Skeletal muscle satellite cell (primary cell): ENCODE results near the gene CREB3L1.

Experiments
- H3K27me3 ChIP-seq: 2 replicates; pipeline ENCODE4 v1.7.0; 2013; ENCODE audit warnings: low read length; ENCODE audit not compliant: control insufficient read depth, insufficient read depth
- H3K36me3 ChIP-seq: 2 replicates; pipeline ENCODE4 v1.7.0; 2013; ENCODE audit warnings: mild to moderate bottlenecking, control low read depth, low read length; ENCODE audit not compliant: insufficient read depth
- H3K4me1 ChIP-seq: 2 replicates; pipeline ENCODE4 v1.7.0; 2013; ENCODE audit warnings: low read length; ENCODE audit not compliant: control insufficient read depth, insufficient read depth
- H3K4me2 ChIP-seq: 2 replicates; pipeline ENCODE4 v1.7.0; 2013; ENCODE audit warnings: mild to moderate bottlenecking, low read length
- H3K4me3 ChIP-seq: 2 replicates; pipeline ENCODE4 v1.7.0; 2013; ENCODE audit warnings: low read length
- H3K9ac ChIP-seq: 2 replicates; pipeline ENCODE4 v1.7.0; 2013; ENCODE audit warnings: mild to moderate bottlenecking, low read depth, low read length, moderate library complexity
- H3K9me3 ChIP-seq: replicated peaks from 2 replicates; pipeline ENCODE4 v1.7.0; 2013; ENCODE audit warnings: mild to moderate bottlenecking, control low read depth, low read length

CREB3L1 gene

DNA sequence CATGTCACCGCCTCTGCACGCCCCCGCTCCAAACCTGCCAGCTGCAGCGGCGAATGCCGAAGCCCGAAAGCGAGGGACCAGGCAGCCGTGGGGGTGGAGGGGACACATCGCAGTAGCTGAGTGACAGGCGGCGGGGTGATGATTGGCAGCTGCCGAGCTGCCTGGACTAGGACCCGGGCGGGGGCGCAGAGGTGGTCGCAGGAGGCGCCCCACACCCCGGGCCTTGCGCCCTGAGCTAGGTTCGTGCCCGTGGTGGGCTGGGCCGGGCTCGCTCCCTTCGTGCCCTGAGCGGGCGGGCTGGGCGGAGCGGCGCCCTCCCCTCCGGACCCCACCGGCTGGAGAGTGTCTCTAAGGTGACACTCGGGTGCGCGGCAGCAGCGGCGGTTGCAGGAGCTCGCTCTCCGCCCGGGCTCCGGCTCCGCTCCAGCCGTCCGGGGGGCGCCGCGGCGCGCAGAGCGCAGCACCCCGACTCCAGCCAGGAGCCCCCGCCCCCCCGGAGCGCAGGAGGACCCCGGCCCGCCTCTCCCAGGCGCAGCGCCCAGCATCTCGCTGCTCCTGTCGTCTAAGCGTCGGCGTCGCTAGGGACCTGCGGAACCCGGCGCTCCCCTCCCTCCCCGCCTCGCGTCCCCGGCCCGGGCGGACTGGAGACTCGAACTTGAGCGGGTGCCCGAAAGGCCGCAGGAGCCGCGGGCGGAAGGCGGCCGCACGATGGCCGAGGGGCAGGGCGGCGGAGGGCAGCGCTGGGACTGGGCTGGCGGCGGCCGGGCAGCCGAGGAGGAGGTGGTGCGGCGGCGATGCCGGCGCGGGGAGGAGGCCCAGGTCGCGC, 55.3 kb downstream of the CREB3L1 start:
- Histone ChIP-seq H3K27me3 (peaks cover 53% of the 10 kb centered on the region), H3K4me3 (peak overlapping the region; percentile 59), H3K4me1 (peaks cover 12% of the 10 kb centered on the region), H3K9ac (no peak overlapping the region), H3K9me3 (no peaks in the 10 kb centered on the region), H3K36me3 (no peaks in the 10 kb centered on the region), H3K4me2 (peak overlapping the region; percentile 77)

DNA sequence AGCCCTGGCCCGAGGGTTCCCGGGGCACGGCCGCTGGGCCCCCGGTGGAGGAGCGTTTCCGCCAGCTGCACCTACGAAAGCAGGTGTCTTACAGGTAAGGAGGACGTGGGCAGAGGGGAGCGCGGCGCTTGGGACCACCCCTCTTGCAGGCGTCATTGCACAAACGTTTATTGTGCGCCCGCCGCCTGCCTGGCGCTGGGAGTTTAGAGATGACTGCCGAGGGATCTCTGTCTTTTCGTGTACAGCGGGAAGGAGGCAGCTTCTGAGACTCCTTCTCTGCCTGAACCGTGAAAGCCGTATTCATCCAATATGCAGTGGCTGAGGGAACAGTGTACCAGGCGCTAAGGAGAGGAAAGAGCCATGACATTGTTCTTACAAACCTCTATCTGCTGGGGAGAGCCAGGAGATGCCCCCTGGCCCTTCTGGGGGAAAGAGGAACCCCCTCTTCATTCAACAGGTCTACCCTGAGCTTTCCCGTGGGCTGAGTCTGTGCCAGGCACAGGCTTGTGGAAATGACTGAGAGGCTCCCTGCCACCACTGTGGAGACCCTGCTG, 56.0 kb downstream of the CREB3L1 start:
- Histone ChIP-seq H3K4me1 (peaks cover 12% of the 10 kb centered on the region), H3K36me3 (no peaks in the 10 kb centered on the region), H3K4me2 (peak overlapping the region; percentile 77), H3K9ac (no peak overlapping the region), H3K27me3 (peaks cover 51% of the 10 kb centered on the region), H3K4me3 (peak overlapping the region; percentile 59), H3K9me3 (no peaks in the 10 kb centered on the region)

- H3K27me3 ChIP-seq = peaks cover 53% of the 10 kb centered on the region
- no peak overlapping the region for H3K4me3 ChIP-seq
- H3K9ac ChIP-seq = no peak overlapping the region
- H3K4me1 ChIP-seq = peaks cover 18% of the 10 kb centered on the region
- no peak overlapping the region for H3K4me2 ChIP-seq
- no peaks in the 10 kb centered on the region for H3K36me3 ChIP-seq
- no peaks in the 10 kb centered on the region for H3K9me3 ChIP-seq
These were observed 56.7 kb downstream of the CREB3L1 start for GRCh38 chr11:46334211-46334610.

GRCh38 chr11:46335271-46335670, 57.8 kb downstream of the CREB3L1 start:
- Histone ChIP-seq H3K4me3 (no peak overlapping the region), H3K4me2 (no peak overlapping the region), H3K27me3 (peaks cover 54% of the 10 kb centered on the region), H3K4me1 (peaks cover 18% of the 10 kb centered on the region), H3K9me3 (no peaks in the 10 kb centered on the region), H3K9ac (no peak overlapping the region), H3K36me3 (no peaks in the 10 kb centered on the region)

- no peak overlapping the region for H3K4me3 ChIP-seq
- no peak overlapping the region for H3K9ac ChIP-seq
- peaks cover 53% of the 10 kb centered on the region for H3K27me3 ChIP-seq
- H3K9me3 ChIP-seq = no peaks in the 10 kb centered on the region
- peaks cover 18% of the 10 kb centered on the region for H3K4me1 ChIP-seq
- H3K36me3 ChIP-seq = no peaks in the 10 kb centered on the region
- H3K4me2 ChIP-seq = no peak overlapping the region
These were observed 58.6 kb downstream of the CREB3L1 start for GRCh38 chr11:46335890-46336562.

DNA sequence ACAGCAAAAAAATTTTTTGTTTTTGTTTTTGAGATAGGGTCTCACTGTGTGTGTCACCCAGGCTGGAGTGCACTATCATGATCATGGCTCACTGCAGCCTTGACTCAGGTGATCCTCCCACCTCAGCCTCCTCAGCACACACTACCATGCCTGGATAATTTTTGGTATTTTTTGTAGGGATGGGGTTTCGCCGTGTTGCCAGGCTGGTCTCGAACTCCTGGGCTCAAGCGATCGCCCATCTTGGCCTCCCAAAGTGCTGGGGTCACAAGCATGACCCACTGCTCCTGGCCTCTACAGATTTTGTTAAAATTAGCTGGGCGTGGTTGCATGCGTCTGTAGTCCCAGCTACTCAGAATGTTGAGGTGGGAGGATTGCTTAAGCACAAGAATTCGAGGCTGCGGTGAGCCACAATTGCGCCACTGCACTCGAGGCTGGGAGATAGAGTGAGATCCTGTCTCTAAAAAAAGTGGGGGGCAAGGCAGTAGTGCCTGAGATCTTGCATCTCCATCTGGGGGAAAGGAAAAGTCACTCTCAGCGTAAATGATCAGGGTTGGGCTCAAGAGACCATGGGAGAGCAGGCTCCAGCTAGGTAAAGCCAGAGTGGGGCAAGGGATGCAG, 59.2 kb downstream of the CREB3L1 start:
- Histone ChIP-seq H3K4me3 (no peak overlapping the region), H3K4me1 (peaks cover 18% of the 10 kb centered on the region), H3K4me2 (no peak overlapping the region), H3K36me3 (no peaks in the 10 kb centered on the region), H3K9me3 (no peaks in the 10 kb centered on the region), H3K9ac (no peak overlapping the region), H3K27me3 (peaks cover 53% of the 10 kb centered on the region)

- H3K9me3 ChIP-seq = no peaks in the 10 kb centered on the region
- H3K4me1 ChIP-seq = peaks cover 12% of the 10 kb centered on the region
- H3K27me3 ChIP-seq = peaks cover 48% of the 10 kb centered on the region
- H3K9ac ChIP-seq = no peak overlapping the region
- no peaks in the 10 kb centered on the region for H3K36me3 ChIP-seq
- no peak overlapping the region for H3K4me3 ChIP-seq
- H3K4me2 ChIP-seq = no peak overlapping the region
These were observed 60.3 kb downstream of the CREB3L1 start for GRCh38 chr11:46337626-46338345.

DNA sequence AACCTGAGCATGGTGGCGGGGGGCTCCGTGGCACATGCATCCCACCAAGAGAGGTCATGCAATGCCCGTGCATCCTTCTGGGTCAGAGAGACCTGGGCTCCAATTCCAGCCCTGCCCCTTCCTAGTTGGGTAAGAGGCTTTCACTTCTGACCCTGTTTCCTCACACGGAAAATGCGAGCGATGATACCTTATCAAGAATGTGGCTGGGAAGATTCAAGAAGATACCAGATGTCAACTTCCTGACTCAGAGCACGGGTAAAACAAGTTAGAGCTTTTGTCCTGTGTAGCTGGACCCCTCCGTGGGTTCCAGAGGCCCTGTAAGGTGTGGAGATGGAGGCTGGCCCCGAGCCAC, 61.1 kb downstream of the CREB3L1 start:
- H3K4me1 ChIP-seq = peaks cover 6% of the 10 kb centered on the region

DNA sequence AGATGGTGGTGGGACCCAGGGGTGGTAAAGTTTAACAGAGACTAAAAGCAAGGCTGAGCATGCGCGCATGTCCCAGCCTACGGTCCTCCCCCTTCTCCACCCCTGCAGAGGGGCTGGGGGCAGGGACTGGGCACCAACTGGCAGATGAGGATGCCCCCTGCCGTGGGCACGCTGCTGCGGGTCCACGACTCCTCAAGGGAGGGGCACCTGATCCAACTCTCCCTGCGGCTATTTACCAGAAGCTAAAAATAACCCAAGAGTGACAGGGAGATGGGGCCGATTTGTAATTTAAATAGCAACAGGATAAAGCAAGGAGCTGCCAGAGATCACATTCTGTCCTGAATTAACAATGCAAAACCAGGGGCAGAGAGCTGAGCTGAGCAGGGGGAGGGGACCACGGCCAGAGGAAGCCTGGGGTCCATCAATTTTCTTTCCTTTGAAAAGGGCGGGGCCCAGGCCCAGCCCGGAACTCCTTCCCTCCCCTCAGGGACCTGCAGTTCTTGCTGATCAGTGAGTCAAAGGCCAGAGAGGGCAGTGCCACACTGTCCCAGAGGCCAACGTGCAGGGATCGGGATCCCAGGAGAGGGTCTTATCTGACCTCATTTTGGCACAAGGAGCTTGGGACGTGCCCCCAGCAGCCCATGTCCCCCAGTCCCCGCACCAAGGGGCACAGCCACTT, 61.7 kb downstream of the CREB3L1 start:
- Histone ChIP-seq H3K4me3 (no peak overlapping the region), H3K4me2 (no peak overlapping the region), H3K9me3 (no peaks in the 10 kb centered on the region), H3K27me3 (peaks cover 46% of the 10 kb centered on the region), H3K4me1 (peaks cover 6% of the 10 kb centered on the region), H3K36me3 (no peaks in the 10 kb centered on the region), H3K9ac (no peak overlapping the region)

More for the DNA sequence above, 61.1 kb downstream of the CREB3L1 start:
- Histone ChIP-seq H3K4me3 (no peak overlapping the region), H3K27me3 (peaks cover 48% of the 10 kb centered on the region), H3K36me3 (no peaks in the 10 kb centered on the region), H3K4me2 (no peak overlapping the region), H3K9me3 (no peaks in the 10 kb centered on the region), H3K9ac (no peak overlapping the region)

DNA sequence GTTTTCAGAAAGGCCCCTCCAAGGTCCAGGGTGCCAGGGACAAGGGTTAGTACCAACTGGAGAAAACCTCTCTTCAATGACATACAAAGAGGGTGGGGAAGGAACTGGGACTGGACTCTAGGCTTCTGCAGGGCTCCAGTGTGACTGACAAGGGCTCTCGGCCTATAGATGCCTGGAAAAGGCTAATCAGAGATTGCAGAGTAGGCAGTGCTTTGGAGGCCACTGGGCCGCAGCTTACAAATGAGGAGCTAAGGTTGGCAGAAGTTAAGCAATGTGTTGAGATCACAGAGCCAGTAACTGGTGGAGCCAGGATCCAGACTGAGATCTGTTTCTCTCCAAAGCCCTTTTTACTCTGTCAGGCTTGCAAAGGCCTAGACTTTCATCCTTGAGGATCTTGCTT, 62.4 kb downstream of the CREB3L1 start:
- Histone ChIP-seq H3K4me2 (no peak overlapping the region), H3K9ac (no peak overlapping the region), H3K4me3 (no peak overlapping the region), H3K36me3 (no peaks in the 10 kb centered on the region), H3K4me1 (peaks cover 6% of the 10 kb centered on the region), H3K9me3 (no peaks in the 10 kb centered on the region), H3K27me3 (peaks cover 44% of the 10 kb centered on the region)
